ENCODE measurements around the gene TTC4. TPM values are rescaled to one million over a fixed set of nuclear protein-coding genes. Genes with fewer than 3 reads are reported as not detected.

TTC4 gene
- total RNA-seq, 1 experiment from 2014 or later = 26.3 TPM

DNA sequence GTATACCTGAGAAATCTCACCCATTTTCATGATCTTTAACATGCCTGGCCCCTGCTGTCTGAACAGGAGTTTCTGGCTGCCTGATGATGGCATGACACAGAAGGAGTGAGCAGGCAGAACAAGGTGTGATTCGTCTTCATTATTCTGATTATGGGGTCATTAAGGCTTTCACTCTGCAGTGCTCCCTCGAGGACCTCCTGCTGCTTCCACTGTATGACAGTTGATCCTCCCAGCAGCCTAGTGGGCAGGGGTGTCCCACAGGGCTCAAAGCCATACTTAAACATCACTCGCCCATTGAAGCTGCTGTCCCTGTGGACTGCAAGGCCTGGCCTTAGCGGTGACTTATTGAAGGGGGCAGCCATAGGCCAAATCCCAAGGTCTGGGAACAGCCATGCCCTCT lies 61.4 kb downstream of the TTC4 start:
- ATAC-seq = no peak
- intact Hi-C loops (cut with micrococcal nuclease) = no loop called here
- Histone ChIP-seq H3K36me3 (ENCODE audit: control insufficient read depth in 1 of 2, insufficient read depth in 2 of 2, low read length in 2 of 2) (no peaks in the 10 kb centered on the region), H3K4me1 (ENCODE audit: control insufficient read depth in 1 of 2, insufficient read depth in 2 of 2, low read length in 2 of 2) (peaks cover 0 to 9% of the 10 kb centered on the region in 2 experiments; a peak in 2 of 4 replicates), H3K27me3 (ENCODE audit: insufficient read depth, low read length) (no peaks in the 10 kb centered on the region), H3K79me2 (ENCODE audit: insufficient read depth, low read length) (no peaks in the 10 kb centered on the region), H4K20me1 (ENCODE audit: insufficient read depth) (no peaks in the 10 kb centered on the region), H2AFZ (ENCODE audit: low read depth, low read length, poor library complexity, severe bottlenecking) (no peak overlapping the region), H3K9me2 (ENCODE audit: insufficient read depth) (no peaks in the 10 kb centered on the region), H3K4me3 (replicated peaks in 1 of 2; ENCODE audit: low read depth in 1 of 2, low read length in 2 of 2) (no peak overlapping the region), H3K27ac (ENCODE audit: low read depth, low read length) (no peak overlapping the region), H3K9ac (ENCODE audit: low read length) (no peak overlapping the region), H3K4me2 (ENCODE audit: low read length) (no peak overlapping the region), H3K9me3 (ENCODE audit: control insufficient read depth in 1 of 2, insufficient read depth in 1 of 2, low read depth in 1 of 2, low read length in 2 of 2) (no peaks in the 10 kb centered on the region)
- POLR2A ChIA-PET = no interaction called here
- no peak for TF ChIP-seq RAD21 (IDR thresholded peaks at IDR 0.05; ENCODE audit: low read depth)
- TF ChIP-seq POLR2A (IDR thresholded peaks at IDR 0.05; ENCODE audit: borderline replicate concordance, extremely low read depth, insufficient read depth, insufficient read length) = no peak
- no peak for TF ChIP-seq TCF7L2 (IDR thresholded peaks at IDR 0.05; ENCODE audit: borderline replicate concordance, extremely low read depth, insufficient read depth, insufficient read length)
- TF ChIP-seq CBX3 (IDR thresholded peaks at IDR 0.05; ENCODE audit: low read depth) = no peak
- CTCF ChIA-PET = no interaction called here
- RAD21 ChIA-PET (ENCODE audit: low non-redundant PET in 1 of 2, low total read pairs in 2 of 2, uncharacterized antibody in 2 of 2, unreplicated experiment in 2 of 2) = no interaction called here
- BruUV-seq (replicated peaks) = no TSS peak
- no peak for DNase-seq (ENCODE audit: low read depth, low spot score)

DNA sequence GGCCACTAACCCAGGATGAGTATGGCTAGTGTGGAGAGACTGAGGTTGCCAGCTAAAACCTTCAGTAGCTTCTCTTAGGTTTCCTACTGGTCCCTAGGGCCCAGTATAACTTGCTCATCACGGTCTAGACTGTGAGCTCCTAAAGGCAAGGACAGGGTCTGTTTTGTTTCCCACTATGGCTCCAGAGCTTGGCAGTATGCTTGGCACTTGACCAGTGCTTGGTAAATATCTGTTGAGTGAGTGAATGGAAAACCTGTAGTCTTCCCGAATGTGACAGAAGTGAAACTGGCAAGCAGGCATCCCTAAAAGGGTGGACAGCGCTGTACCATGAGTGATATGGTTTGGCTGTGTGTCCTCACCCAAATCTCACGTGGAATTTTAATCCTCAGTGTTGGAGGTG lies 61.8 kb downstream of the TTC4 start:
- Histone ChIP-seq H3K79me2 (ENCODE audit: insufficient read depth, low read length) (no peaks in the 10 kb centered on the region), H3K9ac (ENCODE audit: low read length) (no peak overlapping the region), H3K27ac (ENCODE audit: low read depth, low read length) (no peak overlapping the region), H3K4me2 (ENCODE audit: low read length) (no peak overlapping the region), H3K27me3 (ENCODE audit: insufficient read depth, low read length) (no peaks in the 10 kb centered on the region), H4K20me1 (ENCODE audit: insufficient read depth) (no peaks in the 10 kb centered on the region), H3K9me3 (ENCODE audit: control insufficient read depth in 1 of 2, insufficient read depth in 1 of 2, low read depth in 1 of 2, low read length in 2 of 2) (no peaks in the 10 kb centered on the region), H3K36me3 (ENCODE audit: control insufficient read depth in 1 of 2, insufficient read depth in 2 of 2, low read length in 2 of 2) (no peaks in the 10 kb centered on the region), H3K9me2 (ENCODE audit: insufficient read depth) (no peaks in the 10 kb centered on the region), H3K4me3 (replicated peaks in 1 of 2; ENCODE audit: low read depth in 1 of 2, low read length in 2 of 2) (no peak overlapping the region), H2AFZ (ENCODE audit: low read depth, low read length, poor library complexity, severe bottlenecking) (no peak overlapping the region), H3K4me1 (ENCODE audit: control insufficient read depth in 1 of 2, insufficient read depth in 2 of 2, low read length in 2 of 2) (peaks cover 0 to 12% of the 10 kb centered on the region in 2 experiments; a peak in 2 of 4 replicates)
- TF ChIP-seq CBX3 (IDR thresholded peaks at IDR 0.05; ENCODE audit: low read depth) (no peak), SRF (IDR thresholded peaks at IDR 0.05; ENCODE audit: low read depth) (no peak)
- TF ChIP-seq, protein P1, sequence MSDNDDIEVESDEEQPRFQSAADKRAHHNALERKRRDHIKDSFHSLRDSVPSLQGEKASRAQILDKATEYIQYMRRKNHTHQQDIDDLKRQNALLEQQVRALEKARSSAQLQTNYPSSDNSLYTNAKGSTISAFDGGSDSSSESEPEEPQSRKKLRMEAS (IDR thresholded peaks at IDR 0.05) = no peak
- TF ChIP-seq, protein P2, sequence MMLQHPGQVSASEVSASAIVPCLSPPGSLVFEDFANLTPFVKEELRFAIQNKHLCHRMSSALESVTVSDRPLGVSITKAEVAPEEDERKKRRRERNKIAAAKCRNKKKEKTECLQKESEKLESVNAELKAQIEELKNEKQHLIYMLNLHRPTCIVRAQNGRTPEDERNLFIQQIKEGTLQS (IDR thresholded peaks at IDR 0.05) = no peak
- POLR2A ChIA-PET = no interaction called here
- CTCF ChIA-PET = no interaction called here
- no peak for DNase-seq (ENCODE audit: low read depth, low spot score)
- no TSS peak for BruUV-seq (replicated peaks)
- RAD21 ChIA-PET (ENCODE audit: low non-redundant PET in 1 of 2, low total read pairs in 2 of 2, uncharacterized antibody in 2 of 2, unreplicated experiment in 2 of 2) = no interaction called here
- intact Hi-C loops (cut with micrococcal nuclease) = no loop called here
- ATAC-seq = no peak

Data from HCT116 (cell line).